Motor neuron (in vitro differentiated cells): ENCODE data around the gene ZFYVE28. TPM values are rescaled to one million over a fixed set of nuclear protein-coding genes. Genes with fewer than 3 reads are reported as not detected.

Source experiments
- ATAC-seq, 8 experiments: fragments of 200-7000 bp; cut with Tn5 transposase; replicated peaks in 6 of 8; 2 replicates each; pipeline ENCODE4 v1.8.0; 2021; ENCODE audit warnings: mild to moderate bottlenecking in 8 of 8, moderate library complexity in 8 of 8
- H3K27ac ChIP-seq, 2 donors: fragments of 250-450 bp; sonication (Bioruptor Pico); 2 replicates each; pipeline ENCODE4 v1.9.0; 2021; ENCODE audit warnings: antibody characterized with exemption in 2 of 2, mild to moderate bottlenecking in 2 of 2, moderate library complexity in 1 of 2
- H3K4me1 ChIP-seq, 2 donors: fragments of 250-450 bp; sonication (Bioruptor Pico); replicated peaks in 1 of 2; 2 replicates each; pipeline ENCODE4 v1.6.1; 2021; ENCODE audit warnings: antibody characterized with exemption in 2 of 2, mild to moderate bottlenecking in 2 of 2, moderate library complexity in 1 of 2
- H3K4me3 ChIP-seq, 5 donors: fragments of 250-450 bp; sonication (Bioruptor Pico); 2 replicates each; pipeline ENCODE4 v1.9.0; 2021; ENCODE audit warnings: antibody characterized with exemption in 5 of 5, mild to moderate bottlenecking in 5 of 5, moderate library complexity in 4 of 5
- WGBS, 10 experiments: fragments of 450-650 bp; shearing (Covaris generic); methylation state at CpG; one replicate each; pipeline ENCODE4 v1.0.0; 2022; 5-methylcytosine and 5-hydroxymethylcytosine counted together
- in situ Hi-C, 9 experiments: fragments of 400-800 bp; cut with MboI; loops; one replicate each; pipeline ENCODE4 v1.15.0; 2021; ENCODE audit warnings: low sequenced_read_pairs in 9 of 9, low pct_unique_long_range_greater_than_20kb in 2 of 9; ENCODE audit not compliant: unreplicated experiment in 9 of 9
- total RNA-seq, 8 experiments: library from RNA; unstranded; fragments of 300-600 nt; gene quantifications; 2 replicates each; pipeline versions ENCODE4 v1.2.3 to v1.2.4, GENCODE V29; 2022

Gene ZFYVE28
- total RNA-seq, 8 experiments from 2014 or later: 1.1 to 8.2 (median 4.3) TPM

DNA sequence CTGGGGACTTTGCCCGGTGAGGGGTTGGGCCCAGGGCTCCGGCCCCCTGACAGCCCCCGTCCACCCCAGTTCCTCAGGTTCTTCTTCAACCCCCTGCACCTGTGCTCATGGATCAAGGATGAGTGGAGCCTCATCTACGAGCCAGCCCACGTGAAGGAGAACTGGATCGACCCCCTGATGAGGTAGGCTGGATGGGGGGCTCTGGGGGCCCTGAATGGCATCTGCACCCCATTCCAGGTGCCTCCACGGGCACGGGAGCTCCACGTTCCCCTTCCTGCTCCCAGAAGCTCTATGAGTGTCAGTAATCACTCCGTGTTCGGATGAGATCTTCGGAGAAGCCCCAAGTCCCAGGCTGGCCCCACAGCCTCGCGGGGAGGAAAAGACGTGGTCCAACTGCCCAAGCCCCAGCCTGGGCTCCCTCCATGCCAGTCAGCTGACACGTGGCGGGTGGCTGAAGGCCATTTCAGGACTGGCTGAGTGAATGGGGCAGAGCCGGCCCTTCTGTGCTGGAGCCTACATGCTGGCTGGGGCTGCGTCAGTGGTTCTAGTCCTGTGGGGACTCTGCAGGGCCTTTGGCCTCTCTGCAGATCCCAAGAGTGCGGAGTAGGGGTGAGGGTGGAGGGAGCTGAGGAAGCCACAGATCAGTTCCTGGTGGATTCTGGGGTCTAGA lies 24.8 kb upstream of the ZFYVE28 start:
- 93 to 100% methylated on average over 3 of the region's 20 CpGs; no CpG with 5 or more reads in 8 of the 10 experiments for WGBS, 10 experiments
- in situ Hi-C loops: no loop called here
- peaks cover 0 to 9% of the 10 kb centered on the region in 2 donors for H3K4me1 ChIP-seq
- no peak overlapping the region for H3K27ac ChIP-seq
- no peak overlapping the region for H3K4me3 ChIP-seq
- no peak for ATAC-seq

DNA sequence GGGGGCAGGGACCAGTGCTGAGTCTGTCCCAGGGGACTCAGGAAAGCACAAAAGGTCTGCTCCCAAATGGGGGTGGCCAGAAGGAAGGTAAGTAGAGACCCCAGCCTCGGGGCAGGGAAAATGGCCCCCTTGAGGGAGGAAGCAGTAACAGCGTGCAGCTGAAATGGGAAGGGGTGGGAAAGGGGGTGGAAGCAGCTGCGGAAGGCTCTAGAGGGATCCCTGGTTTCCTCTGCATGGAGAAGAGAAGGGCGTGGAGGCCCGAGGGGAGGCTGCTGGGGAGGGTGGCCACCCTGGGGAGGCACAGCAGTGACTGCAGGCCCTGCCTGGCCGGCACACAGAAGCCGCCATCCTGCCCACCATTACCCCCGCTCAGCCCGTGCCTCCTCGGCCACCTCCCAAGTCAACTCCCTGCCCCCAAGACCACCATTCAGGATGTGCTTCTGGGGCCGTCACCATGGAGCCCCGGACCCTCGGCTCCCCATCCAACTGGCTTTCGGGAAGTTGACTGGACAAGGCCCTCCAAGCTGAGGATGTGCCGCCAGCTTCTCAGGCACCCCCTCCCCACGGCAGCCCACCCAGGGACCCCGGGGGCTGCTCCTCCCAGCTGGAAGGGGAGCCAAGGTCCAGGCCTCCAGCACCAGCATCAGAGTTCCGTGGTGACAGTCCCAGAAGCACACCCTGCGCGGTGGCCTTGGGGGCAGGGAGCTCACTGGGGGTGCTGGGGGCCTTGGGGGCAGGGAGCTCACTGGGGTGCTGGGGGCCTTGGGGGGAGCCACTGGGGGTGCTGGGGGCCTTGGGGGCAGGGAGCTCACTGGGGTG lies 23.9 kb upstream of the ZFYVE28 start:
- in situ Hi-C loops: no loop called here
- WGBS, 10 experiments: 75 to 100% methylated on average over 2 to 3 of the region's 20 CpGs; no CpG with 5 or more reads in 8 of the 10 experiments
- Histone ChIP-seq H3K4me3 (no peak overlapping the region), H3K4me1 (peaks cover 0 to 9% of the 10 kb centered on the region in 2 donors), H3K27ac (no peak overlapping the region)
- peak in 4 of 8 experiments; percentile 7 to 41 (median 10) for ATAC-seq

DNA sequence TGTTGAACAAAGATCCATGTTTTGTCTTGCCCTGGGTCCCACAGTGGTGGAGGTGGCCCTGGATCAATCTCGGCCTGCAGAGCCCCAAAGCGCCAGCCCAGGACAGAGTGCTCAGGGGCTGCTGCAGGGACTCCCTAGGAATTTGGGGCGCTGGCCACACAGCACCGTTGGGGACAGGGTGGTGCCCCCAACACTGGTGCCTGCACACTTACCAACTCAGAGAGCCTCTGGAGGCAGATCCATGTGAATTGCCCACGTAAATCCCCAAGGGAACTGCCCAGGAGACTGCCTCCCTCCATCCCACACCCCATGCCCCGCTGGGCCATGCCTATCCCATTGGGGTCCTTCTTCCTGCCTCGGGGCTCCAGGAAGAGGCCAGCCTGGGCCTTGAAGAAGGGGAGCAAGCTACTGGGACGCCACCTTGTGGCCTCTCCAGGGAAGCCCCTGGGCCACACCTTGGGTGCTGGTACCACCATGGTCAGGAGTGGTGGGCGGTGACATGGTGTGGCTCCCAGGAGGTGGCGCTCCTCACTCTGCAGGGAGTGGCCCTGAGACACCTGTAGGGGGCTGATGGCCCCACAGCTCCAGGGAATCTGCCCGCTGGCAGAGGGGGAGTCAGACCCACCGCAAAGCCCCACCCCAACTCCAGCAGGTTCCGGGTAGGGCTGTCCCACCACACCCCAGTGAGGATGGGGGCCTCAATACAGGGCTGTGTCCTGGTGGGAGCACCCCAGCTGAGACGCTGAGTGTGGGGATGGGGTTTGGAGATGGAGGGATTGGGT lies 23.1 kb upstream of the ZFYVE28 start:
- Histone ChIP-seq H3K4me1 (peaks cover 0 to 9% of the 10 kb centered on the region in 2 donors), H3K27ac (no peak overlapping the region), H3K4me3 (no peak overlapping the region)
- in situ Hi-C loops: no loop called here
- 0 to 100% (median 20%) methylated on average over 1 to 2 of the region's 14 CpGs; no CpG with 5 or more reads in 5 of the 10 experiments for WGBS, 10 experiments
- ATAC-seq: peak; percentile 39 to 97 (median 66)

DNA sequence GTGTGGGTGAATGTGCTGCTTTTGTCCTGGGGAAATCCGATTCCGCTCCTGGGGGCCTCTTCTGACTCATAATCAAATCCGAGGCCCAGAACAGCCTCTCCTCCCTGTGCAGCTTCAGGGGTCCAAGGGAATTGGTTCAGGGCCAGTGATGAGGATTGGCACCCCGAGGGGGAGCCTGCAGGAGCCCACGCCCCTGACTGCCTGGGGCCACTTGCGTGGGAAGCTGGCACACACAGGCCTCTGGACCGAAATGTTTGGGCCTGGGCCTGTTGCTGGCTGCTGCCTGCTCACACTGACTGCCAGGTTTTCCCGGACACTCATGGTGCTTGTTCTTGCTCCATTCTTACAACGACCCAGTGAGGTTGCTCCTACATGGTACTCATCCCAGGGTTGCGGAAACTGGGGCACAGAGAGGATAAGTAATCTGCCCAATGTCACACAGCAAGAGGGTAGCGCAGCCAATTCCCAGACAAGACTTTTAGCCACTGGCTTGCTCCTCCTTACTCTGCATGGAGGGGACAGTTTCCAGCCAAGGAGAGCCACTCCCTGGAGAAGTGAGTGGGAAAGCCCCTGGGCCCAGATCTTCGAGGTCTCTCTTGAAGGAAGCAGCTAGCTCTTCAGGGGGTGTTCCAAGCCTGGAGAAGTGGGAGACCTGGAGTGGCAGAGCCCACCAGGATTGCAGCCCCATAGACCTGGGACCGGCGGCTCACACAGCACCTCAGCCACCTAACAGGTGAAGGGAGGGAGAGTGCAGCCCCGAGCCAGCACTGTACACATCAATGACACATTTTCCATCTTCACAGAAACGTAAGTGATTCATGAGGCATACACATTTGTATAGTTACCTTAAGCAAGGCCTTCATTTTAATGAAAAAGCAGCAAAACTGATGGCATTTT lies 20.6 kb upstream of the ZFYVE28 start:
- Histone ChIP-seq H3K27ac (no peak overlapping the region), H3K4me3 (no peak overlapping the region), H3K4me1 (no peaks in the 10 kb centered on the region)
- ATAC-seq: no peak
- in situ Hi-C loops: no loop called here
- WGBS, 10 experiments: 61 to 100% (median 80%) methylated on average over 1 to 8 of the region's 16 CpGs; no CpG with 5 or more reads in 2 of the 10 experiments

DNA sequence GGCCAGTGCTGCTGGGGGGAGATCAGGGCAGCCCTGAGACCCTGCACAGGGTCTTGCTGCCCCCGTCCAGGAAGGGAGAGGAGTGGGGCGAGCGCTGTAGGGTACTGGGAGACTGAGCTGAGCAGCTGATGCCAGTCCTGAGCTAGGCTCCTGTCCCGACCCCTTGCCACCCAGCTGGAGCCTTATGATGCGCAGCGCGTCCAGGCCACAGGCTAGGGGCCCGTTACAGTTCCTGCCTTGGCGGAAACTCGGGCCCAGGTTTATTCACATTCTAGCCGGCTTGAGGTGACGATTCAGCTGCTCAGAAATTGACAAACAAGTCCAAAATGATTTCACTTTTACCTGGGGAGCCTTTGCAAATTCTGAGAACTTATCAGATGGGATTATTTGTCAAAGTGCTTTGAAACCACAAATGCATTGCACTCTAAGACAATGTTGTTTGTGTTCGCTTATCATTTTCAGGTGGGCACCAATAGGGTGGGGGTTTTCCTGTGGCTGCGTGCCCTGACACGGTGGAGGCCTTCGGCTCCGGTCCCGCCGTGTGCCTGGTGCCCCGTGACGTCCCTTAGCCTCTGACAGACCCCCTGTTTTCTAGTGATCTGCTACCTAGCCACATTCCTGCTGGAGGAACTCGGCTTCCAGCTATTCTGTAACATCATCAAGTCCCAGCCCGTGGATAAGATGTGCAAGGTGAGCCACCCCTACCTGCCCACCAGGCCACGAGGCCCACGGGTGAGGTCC lies 19.2 kb upstream of the ZFYVE28 start:
- no peak overlapping the region for H3K27ac ChIP-seq
- 72 to 100% (median 92%) methylated on average over 2 to 15 of the region's 25 CpGs; no CpG with 5 or more reads in 3 of the 10 experiments for WGBS, 10 experiments
- ATAC-seq: no peak
- in situ Hi-C loops: no loop called here
- no peak overlapping the region for H3K4me3 ChIP-seq
- H3K4me1 ChIP-seq: no peaks in the 10 kb centered on the region

DNA sequence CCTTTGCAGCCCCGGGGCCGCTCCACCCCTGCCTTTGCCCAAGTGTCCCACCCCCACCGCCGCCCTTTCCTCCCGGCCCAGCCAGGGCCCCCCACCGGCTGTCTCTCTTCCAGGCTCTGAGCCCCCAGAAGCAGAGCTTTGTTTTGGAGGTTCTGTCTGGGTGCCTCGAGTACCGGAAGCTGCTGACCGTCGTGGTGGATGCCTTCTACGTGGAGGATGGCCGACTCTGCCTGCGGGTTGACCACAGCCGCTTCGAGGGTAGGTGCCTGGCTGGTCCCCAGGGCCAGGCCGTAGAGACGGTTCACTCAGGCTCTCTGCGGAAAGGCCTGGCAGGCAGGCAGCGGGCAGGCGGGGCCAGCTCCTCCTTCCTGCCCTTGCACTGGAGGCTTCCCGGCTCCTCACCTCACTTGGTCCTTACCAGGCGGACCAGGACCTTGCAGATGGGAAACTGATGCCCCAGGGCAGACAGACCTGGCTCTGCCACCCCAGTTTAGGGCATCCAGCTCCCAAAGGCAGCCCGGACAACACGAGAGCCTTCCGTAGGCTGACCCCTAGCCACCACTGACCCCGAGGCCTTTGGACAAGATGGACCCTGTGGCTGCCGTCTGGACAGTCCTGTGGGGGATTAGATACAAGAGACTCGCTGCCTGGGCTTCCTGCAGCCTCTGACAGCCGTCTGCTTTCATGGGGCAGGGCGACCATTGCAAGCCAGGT lies 18.5 kb upstream of the ZFYVE28 start:
- ATAC-seq: no peak
- H3K4me1 ChIP-seq: no peaks in the 10 kb centered on the region
- no peak overlapping the region for H3K27ac ChIP-seq
- H3K4me3 ChIP-seq: no peak overlapping the region
- WGBS, 10 experiments: 46 to 95% (median 69%) methylated on average over 1 to 7 of the region's 30 CpGs; no CpG with 5 or more reads in 4 of the 10 experiments
- in situ Hi-C loops: no loop called here

DNA sequence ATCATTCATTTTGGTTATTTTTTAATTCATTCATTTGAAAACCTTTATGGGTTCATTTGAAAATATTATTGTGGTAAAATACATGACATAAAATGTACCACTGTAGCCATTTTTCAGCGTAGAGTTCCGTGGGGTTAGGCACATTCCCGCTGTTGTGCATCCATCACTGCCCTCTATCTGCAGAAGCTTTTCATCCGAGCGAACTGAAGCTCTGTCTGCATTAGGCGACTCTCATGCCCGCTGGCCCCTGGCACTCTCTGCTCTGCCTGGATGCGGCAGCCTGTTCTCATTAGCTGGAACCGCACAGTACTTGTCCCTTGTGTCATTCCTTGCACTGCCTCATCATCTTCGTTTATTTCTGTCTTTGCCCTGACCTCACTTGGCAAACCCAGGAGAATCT lies 17.9 kb upstream of the ZFYVE28 start:
- ATAC-seq: peak in 3 of 8 experiments; percentile 62 to 84 (median 75)
- WGBS, 10 experiments: 0 to 88% (median 51%) methylated on average over 2 to 10 of the region's 10 CpGs; no CpG with 5 or more reads in 2 of the 10 experiments
- no peak overlapping the region for H3K27ac ChIP-seq
- no peaks in the 10 kb centered on the region for H3K4me1 ChIP-seq
- in situ Hi-C loops: no loop called here
- no peak overlapping the region for H3K4me3 ChIP-seq

DNA sequence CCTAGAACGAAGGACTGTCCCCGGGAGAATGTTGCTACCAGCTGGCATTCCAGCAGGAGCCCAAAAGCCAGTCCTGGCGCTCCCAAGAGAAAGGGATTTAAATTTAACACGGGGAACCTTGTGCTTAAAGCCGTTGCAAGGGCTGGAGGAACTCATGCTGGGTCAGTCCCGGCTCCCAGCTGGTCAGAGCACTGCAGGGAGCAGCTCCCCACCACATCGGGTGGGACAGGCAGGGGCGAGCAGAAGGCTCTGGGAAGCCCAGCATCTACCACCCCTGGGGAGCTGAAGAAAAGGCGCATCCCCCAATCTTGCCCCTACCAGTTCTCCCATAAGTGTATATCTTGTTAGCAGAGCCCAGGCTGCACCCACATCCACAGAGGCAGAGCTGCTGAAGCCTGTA lies 16.0 kb upstream of the ZFYVE28 start:
- H3K27ac ChIP-seq: no peak overlapping the region
- in situ Hi-C loops: no loop called here

DNA sequence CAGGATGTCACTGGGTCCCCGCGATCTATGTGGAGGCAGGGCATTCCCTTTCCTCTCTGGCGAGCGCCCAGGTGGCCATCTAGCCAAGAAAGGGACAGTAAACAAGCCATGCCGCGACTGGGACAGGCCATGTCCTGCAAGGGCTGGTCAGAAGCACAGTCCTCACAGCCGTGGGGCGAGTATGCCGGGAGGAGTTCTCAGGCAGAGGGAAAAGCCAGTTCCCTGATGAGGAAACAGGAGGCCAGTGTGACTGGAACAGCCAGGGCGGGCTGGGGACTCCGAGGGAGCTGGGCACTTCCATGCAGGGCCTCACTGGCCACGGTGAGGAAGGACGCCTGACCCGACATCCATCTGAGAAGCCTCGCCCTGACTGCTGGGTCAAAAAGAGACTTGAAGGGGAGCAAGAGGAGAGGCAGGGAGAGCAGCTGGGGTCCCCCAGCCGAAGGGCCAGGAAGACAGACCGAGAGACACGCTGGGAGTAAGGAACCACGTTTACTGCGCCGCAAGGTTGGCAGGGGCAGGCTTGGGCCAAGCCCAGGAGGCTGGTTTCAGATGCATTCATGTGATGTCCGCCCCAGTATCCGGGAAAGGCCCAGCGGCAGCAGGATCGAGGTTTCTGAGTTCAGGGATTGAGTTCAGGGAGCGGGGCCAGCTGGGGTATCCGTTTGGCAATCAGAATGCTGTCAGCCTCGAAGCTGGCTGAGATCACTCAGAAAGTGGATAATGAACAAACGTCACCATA lies 15.3 kb upstream of the ZFYVE28 start:
- ATAC-seq: peak in 5 of 8 experiments; percentile 3 to 23 (median 20)
- H3K4me1 ChIP-seq: no peaks in the 10 kb centered on the region
- in situ Hi-C loops: no loop called here
- H3K4me3 ChIP-seq: no peak overlapping the region
- H3K27ac ChIP-seq: no peak overlapping the region
- 20 to 100% (median 70%) methylated on average over 1 to 3 of the region's 29 CpGs; no CpG with 5 or more reads in 3 of the 10 experiments for WGBS, 10 experiments

More for the DNA sequence above, 16.0 kb upstream of the ZFYVE28 start:
- no peak for ATAC-seq
- no peaks in the 10 kb centered on the region for H3K4me1 ChIP-seq
- H3K4me3 ChIP-seq: no peak overlapping the region
- WGBS, 10 experiments: 80 to 89% (median 85%) methylated on average over 2 to 3 of the region's 9 CpGs; no CpG with 5 or more reads in 7 of the 10 experiments

DNA sequence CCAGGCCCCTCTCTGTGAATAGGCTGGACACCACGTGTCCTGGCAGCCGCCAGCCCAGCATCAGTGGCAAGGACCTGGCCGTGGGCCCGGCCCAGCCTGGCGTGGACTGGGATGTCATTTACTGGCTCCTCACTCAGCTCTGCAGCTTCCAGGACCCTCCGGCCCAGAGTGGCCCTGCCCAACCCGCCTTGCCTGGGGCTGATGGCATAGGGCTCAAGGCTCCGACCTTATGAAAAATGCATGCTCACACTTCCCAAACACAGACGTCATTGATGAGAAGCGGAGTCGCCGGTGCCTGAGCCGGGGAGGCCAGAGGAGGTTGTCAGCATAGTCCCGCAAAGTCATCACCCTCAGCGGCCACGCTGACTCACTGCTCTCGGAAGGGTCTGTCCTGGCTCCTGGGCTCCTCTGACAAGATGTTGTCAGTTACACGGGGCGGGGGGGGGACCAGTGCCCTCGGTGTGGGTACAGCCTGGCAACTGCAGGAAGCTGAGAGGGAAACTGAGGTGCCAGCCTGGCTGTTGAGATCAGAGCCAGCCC lies 14.6 kb upstream of the ZFYVE28 start:
- no peak overlapping the region for H3K4me3 ChIP-seq
- H3K27ac ChIP-seq: no peak overlapping the region
- H3K4me1 ChIP-seq: no peaks in the 10 kb centered on the region
- ATAC-seq: peak in 7 of 8 experiments; percentile 62 to 96 (median 89)
- WGBS, 10 experiments: 100% methylated on average over 1 to 2 of the region's 20 CpGs; no CpG with 5 or more reads in 8 of the 10 experiments
- in situ Hi-C loops: no loop called here
